Measurements from ENCODE around the gene LGMN.

DNA sequence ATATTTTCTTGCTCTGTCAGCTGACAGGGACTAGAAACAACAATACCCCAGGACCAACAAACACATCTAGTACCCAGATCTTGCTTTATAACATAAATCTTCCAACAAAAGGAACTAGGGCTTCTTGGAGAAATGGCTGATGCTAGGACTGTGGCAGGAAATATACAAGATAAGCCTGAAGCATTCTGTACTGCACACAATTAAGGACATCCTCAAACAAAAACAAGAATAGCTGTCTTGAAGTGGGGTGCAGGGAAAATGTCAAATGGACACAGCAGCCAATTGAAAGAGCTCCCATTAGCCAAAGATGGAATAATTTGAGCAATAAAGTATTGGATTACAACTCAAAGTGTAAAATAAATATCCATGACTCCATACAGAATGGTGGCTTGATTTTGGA lies 50.0 kb downstream of the LGMN start:
- TF ChIP-seq POLR2A (IDR thresholded peaks at IDR 0.05; ENCODE audit: low read depth, low read length), result no peak
- TF ChIP-seq POLR2AphosphoS5 (IDR thresholded peaks at IDR 0.05; ENCODE audit: low read depth, low read length), result no peak
- TF ChIP-seq TAF1 (IDR thresholded peaks at IDR 0.05; ENCODE audit: low read depth, low read length), result no peak
- no peak for TF ChIP-seq SPI1 (IDR thresholded peaks at IDR 0.05; ENCODE audit: low read depth, low read length)
- no peak for TF ChIP-seq PAX5 (IDR thresholded peaks at IDR 0.05; ENCODE audit: insufficient read depth, low read length, severe bottlenecking)
